Endothelial cell of umbilical vein (primary cell): ENCODE results near the gene OSTC. TPM values are rescaled to one million over a fixed set of nuclear protein-coding genes. Genes with fewer than 3 reads are reported as not detected.

Experiments
- BruUV-seq: library from RNA; stranded (reverse); fragments of 400-500 nt; replicated peaks from 2 replicates; lab custom pipeline; 2021; lab: Mats Ljungman, UMichigan
- CTCF ChIA-PET: fragments of 300-600, 350-600 bp; sonication (Branson Sonifier 250); formaldehyde crosslinking; loops from one replicate; lab custom pipeline; 2021; ENCODE audit warnings: antibody characterized with exemption, inconsistent platforms; lab: Charles Lee
- POLR2A ChIA-PET: fragments of 300-600, 350-600 bp; sonication (Branson Sonifier 250); formaldehyde crosslinking; loops from one replicate; lab custom pipeline; 2021; ENCODE audit warnings: antibody characterized with exemption, inconsistent platforms; lab: Charles Lee
- DNase-seq: peaks from one replicate; pipeline ENCODE4 v3.0.0-alpha.2; 2011; ENCODE audit warnings: low read depth, low spot score
- FAIRE-seq: peaks from 2 replicates; lab custom pipeline; 2011; peaks lifted over from hg19 to GRCh38; lab: Jason Lieb, UNC
- H2AFZ ChIP-seq: 2 replicates; pipeline ENCODE4 v1.6.0; 2012; ENCODE audit warnings: low read depth, low read length, control low read depth, inconsistent platforms
- H3K27ac ChIP-seq: 2 replicates; pipeline ENCODE4 v1.5.1; 2011; ENCODE audit warnings: low read depth, mild to moderate bottlenecking, control low read depth, low read length, moderate library complexity; ENCODE audit not compliant: insufficient read depth
- H3K27me3 ChIP-seq, 2 experiments: 2 replicates each; pipeline versions ENCODE4 v1.6.0 to v1.6.1; 2011; ENCODE audit warnings: low read length in 2 of 2, mixed read lengths in 1 of 2; ENCODE audit not compliant: control insufficient read depth in 2 of 2, insufficient read depth in 2 of 2
- H3K36me3 ChIP-seq, 2 experiments: 2 replicates in 1 of 2; 3 replicates in 1 of 2; pipeline ENCODE4 v1.5.1; 2011; ENCODE audit warnings: low read length in 2 of 2, mild to moderate bottlenecking in 1 of 2, moderate library complexity in 1 of 2; ENCODE audit not compliant: control insufficient read depth in 2 of 2, insufficient read depth in 2 of 2; ENCODE audit errors: extremely low read depth in 1 of 2
- H3K4me1 ChIP-seq: 3 replicates; pipeline ENCODE4 v1.5.1; 2011; ENCODE audit warnings: mild to moderate bottlenecking, low read length; ENCODE audit not compliant: control insufficient read depth, insufficient read depth; ENCODE audit errors: extremely low read depth
- H3K4me2 ChIP-seq: 2 replicates; pipeline ENCODE4 v1.6.1; 2011; ENCODE audit warnings: low read length, control low read depth, mixed read lengths; ENCODE audit not compliant: insufficient read depth
- H3K4me3 ChIP-seq, 3 experiments: fragments of 200-600 bp in 1 of 3; sonication (generic), shearing (Covaris generic) in 1 of 3; replicated peaks in 1 of 3; 2 replicates each; pipeline ENCODE4 v1.5.1; 2011 to 2016; ENCODE audit warnings: control low read depth in 3 of 3, low read length in 3 of 3, mild to moderate bottlenecking in 2 of 3, inconsistent platforms in 1 of 3, low read depth in 1 of 3, moderate library complexity in 1 of 3; ENCODE audit not compliant: insufficient read depth in 1 of 3
- H3K79me2 ChIP-seq: 2 replicates; pipeline ENCODE4 v1.6.0; 2012; ENCODE audit warnings: low read length, inconsistent platforms; ENCODE audit not compliant: control insufficient read depth, insufficient read depth
- H3K9ac ChIP-seq: replicated peaks from 2 replicates; pipeline ENCODE3; 2011; ENCODE audit warnings: low read length, control low read depth; ENCODE audit not compliant: insufficient read depth; ENCODE audit errors: extremely low read depth
- H3K9me1 ChIP-seq: replicated peaks from 3 replicates; pipeline ENCODE4 v1.6.0; 2011; ENCODE audit warnings: mild to moderate bottlenecking, low read length; ENCODE audit not compliant: control insufficient read depth, insufficient read depth; ENCODE audit errors: extremely low read depth
- H3K9me3 ChIP-seq: replicated peaks from 2 replicates; pipeline ENCODE4 v1.5.1; 2012; ENCODE audit warnings: low read length, inconsistent platforms; ENCODE audit not compliant: control insufficient read depth, insufficient read depth
- H4K20me1 ChIP-seq: replicated peaks from 2 replicates; pipeline ENCODE3; 2011; ENCODE audit warnings: mild to moderate bottlenecking, low read length; ENCODE audit not compliant: control insufficient read depth, insufficient read depth; ENCODE audit errors: extremely low read depth
- CTCF ChIP-seq, 2 donors: IDR thresholded peaks; 1 replicate in 1 of 2; 2 replicates in 1 of 2; pipeline ENCODE4 v1.5.1; 2011; ENCODE audit warnings: low read length in 2 of 2, mild to moderate bottlenecking in 2 of 2, moderate library complexity in 2 of 2, control low read depth in 1 of 2, inconsistent platforms in 1 of 2, low read depth in 1 of 2; ENCODE audit not compliant: insufficient read depth in 1 of 2; ENCODE audit errors: extremely low read depth in 1 of 2
- EZH2 ChIP-seq: IDR thresholded peaks from 2 replicates; pipeline ENCODE4 v1.6.1; 2012; ENCODE audit warnings: borderline replicate concordance, low read depth, mild to moderate bottlenecking, moderate library complexity, low read length, inconsistent platforms; ENCODE audit not compliant: severe bottlenecking
- FOS ChIP-seq: IDR thresholded peaks from 2 replicates; pipeline ENCODE4 v1.6.1; 2011; ENCODE audit warnings: mild to moderate bottlenecking, low read length, moderate library complexity, borderline replicate concordance; ENCODE audit not compliant: insufficient read depth
- GATA2 ChIP-seq: IDR thresholded peaks from 2 replicates; pipeline ENCODE4 v1.7.0; 2011; ENCODE audit warnings: low read depth, mild to moderate bottlenecking, moderate library complexity, mixed read lengths, low read length; ENCODE audit not compliant: insufficient read length, insufficient read depth
- JUN ChIP-seq: IDR thresholded peaks from 2 replicates; pipeline ENCODE4 v1.6.1; 2011; ENCODE audit warnings: borderline replicate concordance, low read depth; ENCODE audit not compliant: insufficient read length, insufficient read depth
- MAX ChIP-seq: IDR thresholded peaks from 2 replicates; pipeline ENCODE4 v1.6.1; 2011; ENCODE audit not compliant: insufficient read depth, insufficient read length
- MYC ChIP-seq: IDR thresholded peaks from one replicate; pipeline ENCODE4 v1.6.1; 2011; ENCODE audit warnings: mild to moderate bottlenecking, low read depth, low read length
- POLR2A ChIP-seq: IDR thresholded peaks from 2 replicates; pipeline ENCODE4 v1.6.1; 2012; ENCODE audit warnings: low read depth, mild to moderate bottlenecking, control low read depth, low read length
- POLR2AphosphoS5 ChIP-seq: IDR thresholded peaks from 2 replicates; pipeline ENCODE4 v1.6.1; 2012; ENCODE audit warnings: low read depth, mild to moderate bottlenecking, control low read depth, low read length, moderate library complexity; ENCODE audit not compliant: insufficient read depth
- dilution Hi-C: fragments of 300-500 bp; cut with MboI; formaldehyde crosslinking; loops from one replicate; pipeline ENCODE4 v1.15.0; 2019; ENCODE audit warnings: low sequenced_read_pairs; ENCODE audit not compliant: extremely low pct_ligation_motif_present
- intact Hi-C: fragments of 100-400 bp; cut with micrococcal nuclease; formaldehyde crosslinking; loops from one replicate; pipeline ENCODE4 v1.10.0; 2022
- polyA plus RNA-seq, 4 experiments: library from polyadenylated mRNA; depleted of rRNA in 3 of 4; stranded (reverse) in 3 of 4; unstranded in 1 of 4; fragments of >200 nt; gene quantifications; 2 replicates each; pipeline versions ENCODE4 v1.2.1 to v1.2.3, GENCODE V29; 2011 to 2012; ENCODE audit warnings: missing spikeins in 1 of 4
- total RNA-seq: library from RNA; stranded (reverse); gene quantifications from 2 replicates; pipeline ENCODE4 v1.2.3, GENCODE V29; 2021

OSTC gene
- total and polyA plus RNA-seq, 2 donors (not counting 3 experiments of a cell fraction or from before 2014, with no cell fraction given): 196 to 310 TPM

DNA sequence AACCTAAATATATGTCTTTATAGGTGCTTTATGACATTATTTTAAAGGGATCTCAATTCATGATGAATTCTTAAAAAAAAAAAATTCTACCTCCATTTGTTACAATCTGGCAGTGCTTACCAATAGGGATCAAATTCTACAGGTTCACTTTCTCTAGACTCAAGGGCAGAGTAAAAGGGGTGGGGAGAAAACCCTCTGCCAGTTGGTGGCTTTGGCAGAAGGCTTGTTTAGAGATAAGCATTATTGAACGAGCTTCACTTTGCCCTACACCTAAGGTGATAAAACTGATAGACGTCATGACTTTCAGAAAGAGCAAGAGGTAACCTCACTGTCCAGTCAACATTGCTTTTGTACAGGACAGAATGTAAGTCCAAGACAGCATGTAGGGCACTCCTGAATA lies 53.6 kb downstream of the OSTC start:
- Histone ChIP-seq H3K36me3 (no peaks in the 10 kb centered on the region), H4K20me1 (no peaks in the 10 kb centered on the region), H3K9ac (no peak overlapping the region), H3K27ac (no peak overlapping the region), H3K9me3 (no peaks in the 10 kb centered on the region), H3K4me1 (no peaks in the 10 kb centered on the region), H3K27me3 (peaks cover 0 to 4% of the 10 kb centered on the region in 2 experiments), H3K4me3 (no peak overlapping the region), H3K4me2 (no peak overlapping the region), H3K79me2 (no peaks in the 10 kb centered on the region), H2AFZ (no peak overlapping the region), H3K9me1 (no peaks in the 10 kb centered on the region)
- BruUV-seq: no TSS peak
- dilution Hi-C loops (no loop called here), intact Hi-C loops (no loop called here)
- no peak for FAIRE-seq
- POLR2A ChIA-PET: no interaction called here
- CTCF ChIA-PET: no interaction called here
- DNase-seq: no peak
- no peak for TF ChIP-seq POLR2A
- no peak for TF ChIP-seq POLR2AphosphoS5

DNA sequence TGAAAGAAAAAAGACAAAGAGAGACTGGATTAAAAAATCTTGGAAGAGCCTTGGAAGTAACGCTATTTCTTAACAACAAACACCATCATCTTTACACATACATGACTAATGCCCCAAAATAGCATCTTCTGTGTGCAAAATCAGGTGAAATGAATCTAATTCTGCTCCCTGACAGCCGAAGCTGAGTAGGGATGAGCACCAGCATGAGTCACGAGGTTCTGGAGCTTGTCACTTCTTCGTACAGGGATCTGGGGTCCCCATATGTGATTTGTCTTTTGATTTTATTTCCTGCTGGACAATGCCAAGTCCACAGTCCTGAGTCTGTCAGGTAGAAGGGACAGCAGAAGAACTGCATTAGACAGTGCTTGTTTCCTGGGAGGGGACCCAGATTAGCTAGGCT lies 55.9 kb downstream of the OSTC start:
- H3K9ac ChIP-seq: no peak overlapping the region
- intact Hi-C loops: no loop called here
- H3K36me3 ChIP-seq: no peaks in the 10 kb centered on the region
- no TSS peak for BruUV-seq
- H3K9me1 ChIP-seq: no peaks in the 10 kb centered on the region
- ChIA-PET CTCF (no interaction called here), POLR2A (no interaction called here)
- no peak overlapping the region for H2AFZ ChIP-seq
- no peak overlapping the region for H3K4me3 ChIP-seq
- DNase-seq: no peak
- no peak for TF ChIP-seq POLR2AphosphoS5
- no peak for TF ChIP-seq JUN
- TF ChIP-seq POLR2A: no peak
- no peak for TF ChIP-seq CTCF (IDR thresholded peaks at IDR 0.05; ENCODE audit: extremely low read depth in 1 of 2, insufficient read depth in 1 of 2, low read depth in 1 of 2, low read length in 2 of 2)
- no peak for TF ChIP-seq MYC
- no peak for TF ChIP-seq FOS
- TF ChIP-seq EZH2: no peak
- TF ChIP-seq GATA2: no peak
- TF ChIP-seq MAX: no peak
- peaks cover 0 to 4% of the 10 kb centered on the region in 2 experiments for H3K27me3 ChIP-seq
- H3K4me1 ChIP-seq: no peaks in the 10 kb centered on the region
- H3K79me2 ChIP-seq: no peaks in the 10 kb centered on the region
- H3K9me3 ChIP-seq: no peaks in the 10 kb centered on the region
- H4K20me1 ChIP-seq: no peaks in the 10 kb centered on the region
- dilution Hi-C loops: no loop called here
- H3K27ac ChIP-seq: no peak overlapping the region
- no peak for FAIRE-seq
- H3K4me2 ChIP-seq: no peak overlapping the region
